CD4-positive, CD25-positive, alpha-beta regulatory T cell (primary cell): ENCODE data around the gene POLR3K. TPM values are rescaled to one million over a fixed set of nuclear protein-coding genes. Genes with fewer than 3 reads are reported as not detected.
A peak's percentile ranks its signal among the peaks of the same experiment; 100 is the strongest.
"Not testable (repeated sequence)": the region's sequence is repeated elsewhere in the genome, so short reads cannot be mapped to it uniquely, and the experiment has no call there.

ENCODE experiments used
- ATAC-seq, 2 donors: fragments of 150-1000 bp; cut with Tn5 transposase; one replicate each; pipeline ENCODE4 v1.10.0; 2021; ENCODE audit warnings: low read depth in 2 of 2, moderate number of reproducible peaks in 2 of 2, moderate library complexity in 1 of 2
- DNase-seq, 3 donors: peaks; one replicate each; pipeline versions ENCODE4 v3.0.0 to v3.0.0-alpha.2; 2012 to 2022; ENCODE audit warnings: mixed read lengths in 1 of 3
- H3K27ac ChIP-seq: one replicate; pipeline ENCODE4 v1.7.0; 2013; ENCODE audit warnings: mild to moderate bottlenecking, low read length; ENCODE audit not compliant: insufficient read depth, poor library complexity, severe bottlenecking
- H3K27me3 ChIP-seq: one replicate; pipeline ENCODE4 v1.7.0; 2013; ENCODE audit warnings: low read length; ENCODE audit not compliant: control insufficient read depth, insufficient read depth
- H3K36me3 ChIP-seq: one replicate; pipeline ENCODE4 v1.7.0; 2013; ENCODE audit warnings: mild to moderate bottlenecking, low read length, moderate library complexity; ENCODE audit not compliant: control insufficient read depth, insufficient read depth
- H3K4me1 ChIP-seq: 2 replicates; pipeline ENCODE4 v1.7.0; 2013; ENCODE audit warnings: mild to moderate bottlenecking, low read length; ENCODE audit not compliant: insufficient read depth, control insufficient read depth, poor library complexity, severe bottlenecking
- H3K4me3 ChIP-seq: one replicate; pipeline ENCODE4 v1.7.0; 2013; ENCODE audit warnings: low read depth, mild to moderate bottlenecking, low read length, moderate library complexity
- H3K9me3 ChIP-seq, 2 experiments: 1 replicate in 1 of 2; 2 replicates in 1 of 2; pipeline ENCODE4 v1.7.0; 2013; ENCODE audit warnings: low read length in 2 of 2, mild to moderate bottlenecking in 1 of 2, moderate library complexity in 1 of 2; ENCODE audit not compliant: control insufficient read depth in 2 of 2
- H3K27ac Mint-ChIP-seq, 3 donors: one replicate each; pipeline ENCODE4 v1.8.0; 2020 to 2022; ENCODE audit warnings: mild to moderate bottlenecking in 3 of 3, mixed read lengths in 3 of 3, moderate library complexity in 2 of 3
- H3K27me3 Mint-ChIP-seq: one replicate; pipeline ENCODE4 v1.8.0; 2022; ENCODE audit warnings: mild to moderate bottlenecking, mixed read lengths
- H3K36me3 Mint-ChIP-seq: one replicate; pipeline ENCODE4 v1.8.0; 2020; ENCODE audit warnings: mixed read lengths
- H3K4me1 Mint-ChIP-seq, 4 donors: one replicate each; pipeline ENCODE4 v1.8.0; 2020 to 2022; ENCODE audit warnings: mixed read lengths in 4 of 4, mild to moderate bottlenecking in 1 of 4
- H3K4me3 Mint-ChIP-seq, 4 donors: one replicate each; pipeline ENCODE4 v1.8.0; 2020 to 2022; ENCODE audit warnings: mild to moderate bottlenecking in 4 of 4, mixed read lengths in 4 of 4, moderate library complexity in 3 of 4
- H3K9me3 Mint-ChIP-seq, 7 donors: one replicate each; pipeline ENCODE4 v1.8.0; 2020 to 2022; ENCODE audit warnings: mixed read lengths in 7 of 7, mild to moderate bottlenecking in 3 of 7, moderate library complexity in 2 of 7
- polyA plus RNA-seq, 4 donors: library from polyadenylated mRNA; unstranded; fragments of 300-500 nt; fragmentation: Illumina TruSeq; gene quantifications; one replicate each; pipeline ENCODE4 v1.2.3, GENCODE V29; 2021
- total RNA-seq: library from RNA; stranded (reverse); gene quantifications from one replicate; pipeline ENCODE4 v1.2.3, GENCODE V29; 2022

POLR3K gene
- total and polyA plus RNA-seq, 5 donors from 2014 or later, result 12.7 to 50.4 (median 47.3) TPM

DNA sequence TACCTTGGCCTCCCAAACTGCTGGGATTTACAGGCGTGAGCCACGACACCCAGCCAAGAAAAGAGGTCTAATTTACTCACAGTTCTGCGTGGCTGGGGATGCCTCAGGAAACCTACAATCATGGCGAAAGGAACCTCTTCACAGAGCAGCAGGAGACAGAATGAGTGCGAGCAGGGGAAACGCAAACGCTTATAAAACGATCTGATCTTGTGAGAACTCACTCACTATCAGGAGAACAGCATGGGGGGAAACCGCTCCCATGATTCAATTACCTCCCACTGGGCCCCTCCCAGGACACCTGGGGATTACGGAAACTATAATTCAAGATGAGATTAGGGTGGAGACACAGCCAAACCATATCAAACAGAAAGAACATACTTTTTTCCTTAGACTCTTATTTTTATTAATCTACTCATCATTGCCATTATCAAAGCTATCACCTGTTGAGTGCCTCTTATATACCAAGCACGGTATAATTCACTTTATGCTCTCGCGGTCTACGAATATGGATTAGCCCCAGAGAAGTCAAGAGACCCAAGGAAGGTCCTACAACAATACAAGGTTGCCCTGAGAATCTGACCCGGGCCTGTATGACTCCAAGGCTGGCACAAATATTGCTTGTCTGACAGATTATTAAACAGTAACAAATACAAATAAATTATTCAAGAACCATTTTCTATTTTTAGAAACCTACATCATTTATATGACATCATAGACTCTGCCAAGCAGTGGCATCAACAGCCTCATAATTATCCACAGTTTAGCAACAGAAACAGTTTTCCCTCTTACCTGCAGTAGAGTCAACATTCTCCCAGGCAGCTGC, 2.4 kb downstream of the POLR3K start:
- H3K9me3 ChIP-seq, result no peaks in the 10 kb centered on the region
- H3K4me3 Mint-ChIP-seq, result peak overlapping the region; percentile 66 to 95 (median 80)
- peaks cover 27% of the 10 kb centered on the region for H3K4me1 ChIP-seq
- H3K36me3 ChIP-seq, result peaks cover 32% of the 10 kb centered on the region
- H3K27me3 ChIP-seq, result no peaks in the 10 kb centered on the region
- H3K27ac ChIP-seq, result no peak overlapping the region
- peaks cover 12 to 48% (median 28%) of the 10 kb centered on the region in 4 donors for H3K4me1 Mint-ChIP-seq
- ATAC-seq (no peak), DNase-seq (no peak)
- H3K36me3 Mint-ChIP-seq, result peaks cover 24% of the 10 kb centered on the region
- H3K27me3 Mint-ChIP-seq, result no peaks in the 10 kb centered on the region
- peak overlapping the region in 1 of 3 donors; percentile 20 for H3K27ac Mint-ChIP-seq
- H3K4me3 ChIP-seq, result peak overlapping the region; percentile 41
- H3K9me3 Mint-ChIP-seq, result no peaks in the 10 kb centered on the region

DNA sequence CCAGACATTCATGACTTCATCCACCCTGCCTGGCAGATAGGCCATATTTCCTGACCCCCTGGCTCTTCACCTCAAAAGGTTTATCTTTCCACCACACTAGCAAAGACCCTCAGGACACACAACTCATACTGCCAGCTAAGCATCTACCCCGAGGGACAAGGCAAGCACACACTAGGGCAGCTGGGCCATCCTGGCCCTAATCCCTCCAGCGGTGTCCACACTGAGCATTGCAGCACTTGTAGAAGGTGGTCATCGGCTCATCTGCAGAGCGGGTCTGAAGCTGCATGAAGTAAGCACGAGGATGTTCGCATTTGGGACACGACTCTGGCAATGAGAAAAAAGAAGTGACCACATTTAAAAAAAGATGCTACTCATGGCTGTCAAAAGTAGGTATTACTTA, 6.2 kb downstream of the POLR3K start:
- H3K36me3 ChIP-seq, result peaks cover 59% of the 10 kb centered on the region
- H3K4me3 ChIP-seq, result no peak overlapping the region
- DNase-seq (no peak), ATAC-seq (no peak)
- Mint-ChIP-seq H3K27ac (peak overlapping the region in 1 of 3 donors; percentile 61), H3K4me1 (peaks cover 16 to 41% (median 28%) of the 10 kb centered on the region in 4 donors), H3K4me3 (no peak overlapping the region), H3K9me3 (no peaks in the 10 kb centered on the region), H3K36me3 (peaks cover 50% of the 10 kb centered on the region), H3K27me3 (no peaks in the 10 kb centered on the region)
- H3K4me1 ChIP-seq, result peaks cover 13% of the 10 kb centered on the region
- no peak overlapping the region for H3K27ac ChIP-seq
- H3K27me3 ChIP-seq, result no peaks in the 10 kb centered on the region
- no peaks in the 10 kb centered on the region for H3K9me3 ChIP-seq

- peaks cover 63% of the 10 kb centered on the region for H3K36me3 ChIP-seq
- not testable (repeated sequence) for H3K27me3 Mint-ChIP-seq, H3K27ac Mint-ChIP-seq, H3K4me1 ChIP-seq, H3K27me3 ChIP-seq, H3K27ac ChIP-seq, H3K9me3 Mint-ChIP-seq, H3K9me3 ChIP-seq, DNase-seq, H3K4me3 ChIP-seq, ATAC-seq, H3K4me3 Mint-ChIP-seq
- peaks cover 56% of the 10 kb centered on the region for H3K36me3 Mint-ChIP-seq
- peaks cover 21 to 40% (median 33%) of the 10 kb centered on the region in 4 donors for H3K4me1 Mint-ChIP-seq
Measured at GRCh38 chr16:46510-46909, 6.9 kb downstream of the POLR3K start.

DNA sequence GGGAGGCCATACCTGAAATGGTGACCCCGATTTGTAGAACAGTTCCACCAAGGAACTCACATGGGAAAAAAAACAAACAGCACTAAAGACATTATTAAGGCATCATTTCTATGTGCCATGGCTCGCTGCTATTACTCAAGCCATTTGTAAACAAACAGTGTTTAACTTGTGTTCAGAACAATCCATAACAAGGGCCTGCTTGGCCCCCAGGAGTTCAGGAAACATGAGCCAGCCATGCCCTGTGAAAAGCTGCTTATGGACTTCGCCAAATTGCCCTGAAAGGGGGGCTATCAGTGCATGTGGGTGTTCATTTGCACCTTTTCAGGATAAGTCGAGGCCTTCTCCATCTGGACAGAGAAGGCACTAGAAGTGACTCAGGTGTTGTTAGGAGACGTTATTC, 8.0 kb downstream of the POLR3K start:
- H3K27ac ChIP-seq, result no peak overlapping the region
- no peaks in the 10 kb centered on the region for H3K27me3 ChIP-seq
- H3K4me3 Mint-ChIP-seq, result no peak overlapping the region
- H3K9me3 ChIP-seq, result no peaks in the 10 kb centered on the region
- peaks cover 58% of the 10 kb centered on the region for H3K36me3 ChIP-seq
- ATAC-seq (no peak), DNase-seq (no peak)
- peaks cover 14 to 30% (median 24%) of the 10 kb centered on the region in 4 donors for H3K4me1 Mint-ChIP-seq
- H3K4me1 ChIP-seq, result no peaks in the 10 kb centered on the region
- no peak overlapping the region for H3K27ac Mint-ChIP-seq
- no peaks in the 10 kb centered on the region for H3K27me3 Mint-ChIP-seq
- H3K4me3 ChIP-seq, result no peak overlapping the region
- H3K36me3 Mint-ChIP-seq, result peaks cover 46% of the 10 kb centered on the region
- H3K9me3 Mint-ChIP-seq, result no peaks in the 10 kb centered on the region

DNA sequence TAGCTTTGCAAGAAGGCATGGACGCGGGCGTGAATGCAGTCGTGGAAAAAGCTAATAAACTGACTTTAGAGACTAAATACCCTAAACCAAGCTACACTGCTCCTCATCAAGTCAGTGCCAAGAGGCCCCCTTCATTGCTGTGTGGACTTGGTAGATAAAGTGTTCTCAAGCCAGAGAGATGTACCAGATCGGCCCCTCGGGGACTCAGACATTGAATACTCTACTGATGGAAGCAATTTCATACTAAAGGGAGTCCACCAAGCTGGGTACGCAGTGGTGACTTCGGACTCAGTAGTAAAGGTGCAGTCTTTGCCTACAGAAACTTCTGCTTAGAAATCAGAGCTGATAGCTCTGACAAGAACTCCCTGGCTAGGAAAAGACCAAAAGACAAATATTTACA, 8.8 kb downstream of the POLR3K start:
- ATAC-seq (no peak), DNase-seq (no peak)
- Histone ChIP-seq H3K4me3 (no peak overlapping the region), H3K9me3 (no peaks in the 10 kb centered on the region), H3K27ac (no peak overlapping the region), H3K36me3 (peaks cover 52% of the 10 kb centered on the region), H3K4me1 (peaks cover 2% of the 10 kb centered on the region), H3K27me3 (no peaks in the 10 kb centered on the region)
- peaks cover 42% of the 10 kb centered on the region for H3K36me3 Mint-ChIP-seq
- H3K27ac Mint-ChIP-seq, result peak overlapping the region in 1 of 3 donors; percentile 9
- no peaks in the 10 kb centered on the region for H3K9me3 Mint-ChIP-seq
- H3K27me3 Mint-ChIP-seq, result no peaks in the 10 kb centered on the region
- no peak overlapping the region for H3K4me3 Mint-ChIP-seq
- H3K4me1 Mint-ChIP-seq, result peaks cover 14 to 30% (median 22%) of the 10 kb centered on the region in 4 donors

- H3K9me3 Mint-ChIP-seq, result no peaks in the 10 kb centered on the region
- H3K36me3 Mint-ChIP-seq, result peaks cover 42% of the 10 kb centered on the region
- H3K27me3 Mint-ChIP-seq, result no peaks in the 10 kb centered on the region
- no peak overlapping the region for H3K27ac Mint-ChIP-seq
- Histone ChIP-seq H3K27ac (no peak overlapping the region), H3K9me3 (no peaks in the 10 kb centered on the region), H3K36me3 (peaks cover 49% of the 10 kb centered on the region), H3K4me1 (peaks cover 15% of the 10 kb centered on the region), H3K4me3 (no peak overlapping the region), H3K27me3 (no peaks in the 10 kb centered on the region)
- no peak overlapping the region for H3K4me3 Mint-ChIP-seq
- H3K4me1 Mint-ChIP-seq, result peaks cover 14 to 42% (median 30%) of the 10 kb centered on the region in 4 donors
- DNase-seq (no peak), ATAC-seq (no peak)
Measured at GRCh38 chr16:43294-43693, 10.1 kb downstream of the POLR3K start.

GRCh38 chr16:42691-43090, 10.7 kb downstream of the POLR3K start:
- ATAC-seq, result no peak
- Mint-ChIP-seq H3K27ac (peak overlapping the region in 1 of 3 donors; percentile 73), H3K27me3 (no peaks in the 10 kb centered on the region)

DNA sequence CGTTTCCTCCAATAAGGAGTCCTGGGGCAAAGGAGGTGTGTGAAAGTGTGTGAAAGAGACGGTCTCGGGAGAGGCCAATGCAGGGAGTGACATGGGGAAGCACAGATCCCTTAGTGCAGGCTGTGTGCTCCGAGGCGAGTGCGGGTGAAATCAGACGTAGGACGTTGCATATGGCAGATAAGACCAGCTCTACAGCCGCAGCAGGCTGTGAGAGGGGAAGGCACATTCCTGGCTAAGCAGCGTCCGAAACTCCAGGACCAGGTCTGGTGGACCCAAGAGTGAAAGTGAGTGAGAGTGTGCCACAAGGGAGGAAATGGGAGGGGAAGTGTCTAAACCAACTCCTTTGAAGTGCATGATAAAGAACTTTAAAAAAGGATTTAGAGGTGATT, 11.3 kb downstream of the POLR3K start:
- peaks cover 42% of the 10 kb centered on the region for H3K36me3 ChIP-seq
- peak overlapping the region in 2 of 3 donors; percentile 52 to 73 for H3K27ac Mint-ChIP-seq
- no peak overlapping the region for H3K4me3 Mint-ChIP-seq

More at GRCh38 chr16:42691-43090, 10.7 kb downstream of the POLR3K start:
- Histone ChIP-seq H3K27ac (no peak overlapping the region), H3K27me3 (no peaks in the 10 kb centered on the region), H3K9me3 (no peaks in the 10 kb centered on the region), H3K4me3 (no peak overlapping the region), H3K36me3 (peaks cover 46% of the 10 kb centered on the region), H3K4me1 (peaks cover 19% of the 10 kb centered on the region)
- Mint-ChIP-seq H3K4me1 (peaks cover 14 to 45% (median 33%) of the 10 kb centered on the region in 4 donors), H3K9me3 (no peaks in the 10 kb centered on the region), H3K36me3 (peaks cover 39% of the 10 kb centered on the region), H3K4me3 (no peak overlapping the region)
- no peak for DNase-seq

More for the DNA sequence above, 11.3 kb downstream of the POLR3K start:
- ATAC-seq (no peak), DNase-seq (no peak)
- Histone ChIP-seq H3K27ac (no peak overlapping the region), H3K4me3 (no peak overlapping the region), H3K4me1 (peaks cover 19% of the 10 kb centered on the region), H3K27me3 (no peaks in the 10 kb centered on the region), H3K9me3 (no peaks in the 10 kb centered on the region)
- H3K4me1 Mint-ChIP-seq, result peaks cover 14 to 46% (median 37%) of the 10 kb centered on the region in 4 donors
- no peaks in the 10 kb centered on the region for H3K9me3 Mint-ChIP-seq
- H3K36me3 Mint-ChIP-seq, result peaks cover 35% of the 10 kb centered on the region
- no peaks in the 10 kb centered on the region for H3K27me3 Mint-ChIP-seq
